Osteoblast (primary cell): ENCODE data around the gene TOP3B. TPM values are rescaled to one million over a fixed set of nuclear protein-coding genes. Genes with fewer than 3 reads are reported as not detected.

Experiments
- DNase-seq: peaks from one replicate; pipeline ENCODE4 v3.0.0; 2011; ENCODE audit warnings: low spot score, mixed read lengths; ENCODE audit not compliant: insufficient read length; ENCODE audit errors: missing footprints
- H2AFZ ChIP-seq: 2 replicates; pipeline ENCODE4 v1.6.0; 2011; ENCODE audit warnings: mild to moderate bottlenecking, low read length
- H3K27ac ChIP-seq: 2 replicates; pipeline ENCODE4 v1.5.1; 2011; ENCODE audit warnings: mild to moderate bottlenecking, low read depth, low read length, moderate library complexity
- H3K27me3 ChIP-seq: 2 replicates; pipeline ENCODE4 v1.6.0; 2012; ENCODE audit warnings: mild to moderate bottlenecking, control low read depth, inconsistent platforms, low read length, moderate library complexity; ENCODE audit not compliant: insufficient read depth
- H3K36me3 ChIP-seq: 2 replicates; pipeline ENCODE4 v1.5.1; 2011; ENCODE audit warnings: mild to moderate bottlenecking, low read length, control low read depth, moderate library complexity; ENCODE audit not compliant: insufficient read depth
- H3K4me1 ChIP-seq: 2 replicates; pipeline ENCODE4 v1.5.1; 2011; ENCODE audit warnings: mild to moderate bottlenecking, low read length, control low read depth, moderate library complexity; ENCODE audit not compliant: insufficient read depth
- H3K4me2 ChIP-seq: 2 replicates; pipeline ENCODE4 v1.6.0; 2011; ENCODE audit warnings: mild to moderate bottlenecking, low read length; ENCODE audit not compliant: insufficient read depth
- H3K4me3 ChIP-seq: fragments of 200-600 bp; sonication (generic); 3 replicates; pipeline ENCODE4 v1.5.1; 2012; ENCODE audit warnings: mild to moderate bottlenecking, low read length, inconsistent platforms; ENCODE audit not compliant: insufficient read depth
- H3K79me2 ChIP-seq: 2 replicates; pipeline ENCODE4 v1.6.0; 2012; ENCODE audit warnings: mild to moderate bottlenecking, low read length, control low read depth, inconsistent platforms; ENCODE audit not compliant: insufficient read depth
- H3K9me3 ChIP-seq: 2 replicates; pipeline ENCODE4 v1.5.1; 2011; ENCODE audit warnings: low read depth, low read length, control low read depth
- H4K20me1 ChIP-seq: 2 replicates; pipeline ENCODE4 v1.6.0; 2012; ENCODE audit warnings: mild to moderate bottlenecking, low read length, control low read depth; ENCODE audit not compliant: insufficient read depth
- CTCF ChIP-seq: IDR thresholded peaks from 2 replicates; pipeline ENCODE4 v1.5.1; 2011; ENCODE audit warnings: mild to moderate bottlenecking, low read depth, low read length, moderate library complexity; ENCODE audit errors: extremely low read depth
- total RNA-seq: library from RNA; depleted of rRNA; stranded (reverse); fragments of >200 nt; gene quantifications from 2 replicates; pipeline ENCODE4 v1.2.3, GENCODE V29; 2012

The TOP3B gene
- total RNA-seq, 1 donor: 27.9 TPM

GRCh38 chr22:21970037-21970799, 12.4 kb downstream of the TOP3B start:
- no peak overlapping the region for H3K4me3 ChIP-seq
- no peak overlapping the region for H3K4me2 ChIP-seq
- no peaks in the 10 kb centered on the region for H3K27me3 ChIP-seq
- peaks cover 73% of the 10 kb centered on the region for H3K36me3 ChIP-seq
- no peak for TF ChIP-seq CTCF
- no peak overlapping the region for H3K27ac ChIP-seq
- H3K9me3 ChIP-seq: no peaks in the 10 kb centered on the region
- H3K4me1 ChIP-seq: no peaks in the 10 kb centered on the region
- H2AFZ ChIP-seq: no peak overlapping the region
- peak; percentile 65 for DNase-seq
- H4K20me1 ChIP-seq: peaks cover 14% of the 10 kb centered on the region
- peaks cover 5% of the 10 kb centered on the region for H3K79me2 ChIP-seq

DNA sequence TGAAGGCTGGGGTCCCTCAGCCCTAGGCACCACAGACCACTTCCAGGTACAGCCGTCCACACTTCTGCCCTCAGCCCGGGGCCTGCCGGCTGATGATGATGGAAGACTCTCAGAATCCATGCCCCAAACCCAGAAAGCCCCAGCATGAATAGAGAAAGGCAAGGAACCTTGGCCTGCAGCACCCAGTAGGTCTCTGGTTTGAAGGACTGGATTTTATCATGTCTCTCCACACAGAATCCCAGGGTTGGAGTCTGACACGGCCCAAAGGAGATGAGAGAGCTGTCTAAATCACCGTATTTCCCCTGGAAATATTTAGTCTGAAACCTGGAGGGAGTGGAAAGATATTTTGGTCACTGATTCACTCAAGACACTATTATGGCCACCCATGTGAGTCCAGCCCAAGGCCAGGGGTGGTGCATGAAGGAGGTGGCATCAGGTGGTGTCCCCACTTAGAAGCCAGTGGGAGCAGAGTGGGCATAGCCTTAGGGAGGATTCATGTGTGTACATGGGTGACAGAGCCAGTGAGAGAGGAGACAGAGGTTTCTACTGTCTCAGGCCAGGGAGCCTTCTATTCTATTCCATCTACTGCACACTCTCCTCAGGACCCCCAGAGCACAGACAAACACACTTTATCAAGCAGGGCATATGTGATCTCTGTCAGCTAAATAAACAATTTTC, 14.0 kb downstream of the TOP3B start:
- H3K27ac ChIP-seq: no peak overlapping the region
- no peaks in the 10 kb centered on the region for H3K79me2 ChIP-seq
- H4K20me1 ChIP-seq: peaks cover 11% of the 10 kb centered on the region
- H3K4me1 ChIP-seq: no peaks in the 10 kb centered on the region
- no peak for TF ChIP-seq CTCF
- peaks cover 79% of the 10 kb centered on the region for H3K36me3 ChIP-seq
- no peaks in the 10 kb centered on the region for H3K9me3 ChIP-seq
- no peak overlapping the region for H3K4me2 ChIP-seq
- DNase-seq: peak; percentile 29
- H2AFZ ChIP-seq: no peak overlapping the region
- H3K4me3 ChIP-seq: no peak overlapping the region
- H3K27me3 ChIP-seq: no peaks in the 10 kb centered on the region

DNA sequence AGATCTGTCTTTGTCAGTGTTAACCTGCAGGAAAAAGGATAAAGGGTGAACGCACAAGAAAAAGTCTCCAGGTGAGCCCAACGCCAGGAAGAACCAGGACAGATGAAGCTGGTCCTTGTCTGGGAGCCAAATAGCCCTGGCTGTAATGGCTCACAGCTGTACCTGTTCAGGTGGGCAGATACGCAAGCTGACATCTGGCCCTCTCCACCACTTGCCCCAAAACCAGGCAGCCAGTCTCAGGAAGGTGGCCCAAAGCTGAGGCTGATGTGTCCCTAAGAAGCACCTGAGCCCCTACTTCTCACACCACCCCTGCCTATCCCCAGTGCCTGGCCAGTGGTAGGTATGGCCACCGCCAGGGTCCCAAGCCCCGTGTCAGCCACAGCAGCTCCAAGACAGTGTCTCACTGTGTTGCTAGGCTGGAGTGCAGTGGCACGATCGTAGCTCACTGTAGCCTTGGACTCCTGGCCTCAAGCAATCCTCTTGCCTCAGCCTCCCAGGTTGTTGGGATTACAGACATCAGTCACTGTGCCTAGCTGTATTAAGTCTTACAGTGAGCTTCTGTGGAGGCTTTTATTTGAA, 14.8 kb downstream of the TOP3B start:
- Histone ChIP-seq H3K27ac (no peak overlapping the region), H3K36me3 (peaks cover 86% of the 10 kb centered on the region), H3K4me1 (no peaks in the 10 kb centered on the region), H3K79me2 (no peaks in the 10 kb centered on the region), H3K4me3 (no peak overlapping the region), H2AFZ (no peak overlapping the region), H3K9me3 (no peaks in the 10 kb centered on the region), H4K20me1 (peaks cover 11% of the 10 kb centered on the region), H3K4me2 (no peak overlapping the region), H3K27me3 (no peaks in the 10 kb centered on the region)
- no peak for TF ChIP-seq CTCF
- peak; percentile 73 for DNase-seq
